GM19397 (cell line): ENCODE measurements around the gene HAUS1.

Source experiments
- ATAC-seq: cut with Tn5 transposase; IDR thresholded peaks from one replicate; pipeline ENCODE4 v1.9.1; 2021; ENCODE audit warnings: mild to moderate bottlenecking, moderate library complexity; ENCODE audit not compliant: unreplicated experiment

HAUS1 gene

DNA sequence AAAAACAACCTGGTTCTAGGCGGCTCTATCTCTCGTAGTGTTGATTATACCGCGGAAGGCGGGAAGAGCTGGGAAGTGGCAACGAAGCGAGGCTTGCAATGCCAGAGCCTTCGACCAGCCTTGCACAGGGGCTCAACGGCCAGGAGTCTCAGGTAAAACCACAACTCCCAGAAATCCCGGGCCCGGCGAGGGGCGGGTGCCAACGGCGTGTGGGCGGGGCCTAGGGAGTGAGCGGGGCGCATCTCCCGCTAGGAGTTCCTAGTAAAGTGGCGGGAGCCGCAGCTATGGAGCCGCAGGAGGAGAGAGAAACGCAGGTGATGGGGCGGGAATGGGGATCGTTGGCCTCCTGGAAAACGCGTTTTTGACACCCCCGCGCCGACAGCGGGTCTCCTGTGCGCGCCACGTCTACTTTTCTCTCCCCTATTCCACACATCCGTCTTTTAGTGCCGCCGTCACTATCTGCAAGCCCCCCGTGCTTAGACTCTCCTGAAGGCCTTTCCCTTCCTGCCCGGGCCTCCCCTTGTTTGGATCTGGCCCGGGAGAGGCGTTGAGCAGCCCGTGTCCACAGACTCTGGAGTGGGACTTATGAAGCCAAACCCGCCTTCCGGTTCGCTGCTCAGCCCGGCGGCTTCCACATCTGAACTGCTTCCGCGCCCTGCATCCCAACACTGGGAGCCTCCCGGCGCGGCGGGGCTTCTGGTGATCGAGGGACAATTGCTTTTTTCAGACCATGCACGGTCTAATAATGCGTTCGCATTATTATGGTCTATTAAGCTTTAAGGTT lies at the start of gene HAUS1:
TSS of gene HAUS1 (plus strand) at position 258 of the 784 bp plus-strand sequence. CDS start at position 285, 27 bp downstream.
- peak; percentile 94 for ATAC-seq

DNA sequence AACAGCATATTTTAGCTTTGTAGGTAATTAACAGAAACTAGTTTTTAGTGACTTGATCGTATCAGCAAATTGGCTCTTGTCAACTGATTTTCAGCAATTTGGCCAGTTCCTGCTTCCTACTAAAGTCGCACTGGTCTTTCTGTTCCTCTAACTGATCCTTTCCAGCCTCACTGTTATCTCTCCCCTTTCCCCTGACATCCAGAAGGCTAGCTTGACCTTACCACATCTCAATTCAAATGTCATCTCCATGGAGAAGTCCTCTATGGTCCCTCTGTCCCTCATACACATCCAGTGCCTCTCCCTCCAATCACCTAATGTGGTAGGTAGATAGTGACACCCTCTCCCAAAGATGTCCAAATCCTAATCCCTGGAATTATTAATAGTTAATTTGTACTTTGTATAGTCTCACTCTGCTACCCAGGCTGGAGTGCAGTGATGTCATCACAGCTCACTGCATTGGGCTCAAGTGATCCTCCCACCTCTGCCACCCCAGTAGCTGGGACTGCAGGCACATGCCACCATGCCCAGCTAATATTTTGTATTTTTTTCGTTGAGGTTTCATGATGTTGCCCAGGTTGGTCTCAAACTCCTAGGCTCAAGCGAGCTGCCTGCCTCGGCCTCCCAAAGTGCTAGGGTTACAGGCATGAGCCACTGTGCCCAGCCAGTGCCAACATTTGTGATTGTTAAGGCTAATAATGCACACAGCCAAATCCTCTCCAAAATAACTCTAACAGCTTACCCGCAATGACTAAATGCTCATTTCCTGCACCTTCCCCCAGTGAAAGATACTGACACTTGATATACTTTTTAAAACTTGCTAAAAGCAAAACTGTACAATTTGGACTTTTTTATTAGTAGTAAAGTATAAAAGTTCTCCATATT lies 49.0 kb upstream of the HAUS1 start:
- no peak for ATAC-seq

GRCh38 chr18:46055838-46056230 lies 48.4 kb upstream of the HAUS1 start:
- no peak for ATAC-seq

- no peak for ATAC-seq
Measured at GRCh38 chr18:46060359-46060841, 43.8 kb upstream of the HAUS1 start.

DNA sequence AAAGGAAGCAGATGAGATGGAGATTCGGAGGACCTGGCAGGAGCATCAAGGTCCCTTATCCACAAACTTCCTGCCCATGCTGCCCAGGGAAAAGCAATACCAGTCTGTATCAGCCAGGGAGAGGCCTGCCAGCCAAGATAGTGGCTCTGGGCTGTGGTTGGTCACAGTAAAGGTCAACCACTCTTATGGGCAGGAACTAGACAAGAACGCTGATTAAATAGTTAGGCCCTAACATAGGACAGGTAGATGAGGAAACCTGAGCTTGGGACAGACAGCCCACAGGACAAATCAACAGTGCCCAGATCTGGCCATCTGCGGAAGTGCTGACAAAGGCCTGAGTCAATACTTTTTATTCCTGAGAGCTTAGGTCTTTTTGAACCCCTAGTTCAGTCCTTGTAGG lies 42.8 kb upstream of the HAUS1 start:
- ATAC-seq: no peak

DNA sequence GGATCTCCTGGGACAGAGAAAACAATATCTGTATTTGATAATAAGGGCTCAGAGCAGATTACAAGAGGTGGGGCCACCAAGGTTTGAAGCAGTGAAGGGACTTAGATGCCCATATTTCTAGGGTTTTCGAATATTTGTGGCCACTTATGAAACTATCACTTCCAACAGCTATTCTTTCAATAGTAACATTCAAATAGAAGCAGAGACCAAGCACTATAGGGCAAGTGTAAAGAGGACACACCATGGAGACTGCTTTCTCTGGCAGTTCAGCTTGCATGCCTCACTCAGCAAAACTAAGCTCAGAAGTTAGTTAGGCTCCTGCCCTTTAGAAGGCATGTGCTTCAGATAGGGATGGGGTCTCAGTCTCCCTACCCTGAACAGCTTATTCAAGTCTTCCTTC lies 42.4 kb upstream of the HAUS1 start:
- ATAC-seq: no peak

GRCh38 chr18:46062781-46063180 lies 41.4 kb upstream of the HAUS1 start:
- no peak for ATAC-seq

GRCh38 chr18:46067438-46068007 lies 36.7 kb upstream of the HAUS1 start:
- ATAC-seq: no peak

DNA sequence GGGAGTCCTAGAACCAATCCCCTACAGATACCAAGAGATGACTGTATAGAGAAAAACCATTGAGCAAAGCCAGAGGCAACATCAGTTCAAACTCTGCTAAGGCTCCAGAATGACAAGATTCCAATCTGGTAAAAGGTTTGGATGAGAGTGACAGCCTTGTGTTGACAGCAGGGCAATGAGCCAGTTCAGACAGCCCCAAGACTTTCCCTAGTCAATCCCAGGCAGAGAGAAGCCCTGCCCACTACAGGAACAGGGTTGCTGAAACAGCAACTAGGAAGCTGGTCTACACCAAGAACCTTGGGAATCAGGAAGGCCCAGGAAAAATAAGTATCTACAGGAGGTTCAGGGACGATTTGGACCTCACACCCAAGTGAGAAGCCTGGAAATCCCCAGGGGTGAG lies 35.4 kb upstream of the HAUS1 start:
- ATAC-seq: no peak

- no peak for ATAC-seq
Measured at GRCh38 chr18:46069524-46069923, 34.7 kb upstream of the HAUS1 start.

GRCh38 chr18:46070232-46070631 lies 34.0 kb upstream of the HAUS1 start:
- no peak for ATAC-seq

GRCh38 chr18:46070815-46071652 lies 33.2 kb upstream of the HAUS1 start:
- ATAC-seq: peak; percentile 8

- ATAC-seq: peak; percentile 62
Measured at GRCh38 chr18:46071653-46072375, 32.4 kb upstream of the HAUS1 start, which contains the start of gene PSTPIP2. TSS of gene PSTPIP2 (minus strand) at chr18:46072260. CDS start at chr18:46072188, 72 bp downstream.

- no peak for ATAC-seq
Measured at GRCh38 chr18:46072376-46072867, 31.8 kb upstream of the HAUS1 start.

DNA sequence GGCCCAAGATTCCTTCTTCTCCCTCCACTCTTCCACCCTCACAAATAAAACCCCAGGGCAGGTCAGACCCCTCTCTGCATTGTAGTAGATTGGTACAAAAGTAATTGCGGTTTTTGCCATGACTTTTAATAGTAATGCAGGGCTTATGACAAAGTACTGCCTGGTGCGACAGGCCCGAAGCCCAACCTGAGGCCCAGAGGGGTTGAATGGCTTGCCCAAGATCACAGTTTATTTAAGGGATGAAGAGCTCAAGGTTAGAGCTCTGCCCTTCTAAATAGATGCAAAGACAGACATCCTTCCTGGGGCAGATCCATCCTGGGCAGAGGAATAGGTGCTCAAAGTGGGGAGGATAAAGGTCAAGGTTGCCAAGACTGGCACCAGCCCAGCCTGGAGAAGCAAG lies 31.2 kb upstream of the HAUS1 start:
- no peak for ATAC-seq

DNA sequence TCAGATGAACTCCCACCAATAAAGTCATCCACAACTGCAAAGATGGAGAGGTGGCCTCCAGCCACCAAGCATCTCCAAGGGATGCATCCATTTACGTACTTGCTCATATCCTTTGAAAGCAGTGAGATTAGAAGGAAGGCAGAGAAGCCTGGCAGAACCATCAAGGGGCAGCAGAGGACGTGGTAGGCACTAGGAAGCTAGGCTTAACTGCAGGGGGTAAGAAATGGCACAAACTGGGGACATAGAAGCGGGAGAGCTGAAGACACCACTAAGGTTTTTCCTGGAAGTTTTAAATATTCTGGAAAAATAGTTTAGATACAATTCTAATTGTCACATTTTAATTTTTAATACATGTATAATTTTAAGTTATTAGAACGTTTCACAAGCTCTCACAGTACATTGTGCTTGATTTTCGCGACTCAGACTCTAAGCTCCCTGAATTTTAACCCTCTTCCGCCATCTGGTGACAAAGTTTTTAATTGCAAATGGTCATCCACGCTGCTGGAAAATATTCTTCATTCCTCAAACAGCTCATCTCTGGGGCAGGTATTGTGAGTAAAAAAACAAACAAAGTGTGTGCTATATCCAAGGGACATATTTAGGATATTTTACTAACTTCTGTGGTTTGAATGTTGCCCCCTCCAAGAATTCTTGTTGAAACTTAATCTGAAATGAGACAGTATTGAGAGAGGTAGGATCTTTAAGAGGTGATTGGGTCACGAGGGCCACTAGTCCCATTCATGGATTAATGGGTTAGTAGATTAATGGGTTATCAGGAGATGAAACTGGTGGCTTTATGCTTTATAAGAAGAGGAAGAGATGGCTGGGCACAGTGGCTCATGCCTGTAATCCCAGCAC lies 30.5 kb upstream of the HAUS1 start:
- no peak for ATAC-seq

DNA sequence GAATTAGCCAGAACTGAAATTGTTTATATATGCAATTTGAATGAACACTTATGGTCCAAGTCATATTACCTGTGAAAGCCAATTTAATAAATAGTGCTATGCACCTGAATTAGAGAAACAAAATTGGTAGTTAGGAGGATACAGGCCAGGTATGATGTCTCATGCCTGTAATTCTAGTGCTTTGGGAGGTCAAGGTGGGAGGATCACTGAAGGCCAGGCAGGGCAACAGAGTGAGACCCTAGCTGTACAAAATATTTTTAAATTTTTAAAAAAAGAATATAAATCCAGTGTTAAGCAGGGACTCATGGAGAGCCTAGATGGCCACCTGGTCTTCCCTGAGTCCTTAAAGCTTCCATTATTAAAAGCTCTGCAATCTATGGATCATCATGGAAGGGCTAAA lies 24.8 kb upstream of the HAUS1 start:
- no peak for ATAC-seq

DNA sequence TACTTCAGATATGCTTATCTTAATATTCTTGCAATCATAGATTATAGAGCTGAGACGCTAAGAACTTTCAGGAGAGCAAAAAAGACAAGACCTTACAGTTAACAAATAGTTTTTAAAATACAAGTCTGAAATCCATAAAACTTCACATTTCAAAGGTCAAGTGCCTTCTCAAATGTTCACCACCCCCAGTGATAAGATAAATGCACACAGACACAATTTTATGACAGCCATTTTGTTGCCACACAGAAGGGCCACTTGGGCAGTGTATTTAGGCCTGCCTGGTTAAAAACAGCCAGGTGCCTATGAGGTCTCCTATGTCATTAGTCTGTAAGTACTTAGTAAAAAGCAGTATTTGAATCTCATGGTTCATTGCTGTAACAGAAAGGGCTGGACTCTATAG lies 24.0 kb upstream of the HAUS1 start:
- ATAC-seq: no peak

DNA sequence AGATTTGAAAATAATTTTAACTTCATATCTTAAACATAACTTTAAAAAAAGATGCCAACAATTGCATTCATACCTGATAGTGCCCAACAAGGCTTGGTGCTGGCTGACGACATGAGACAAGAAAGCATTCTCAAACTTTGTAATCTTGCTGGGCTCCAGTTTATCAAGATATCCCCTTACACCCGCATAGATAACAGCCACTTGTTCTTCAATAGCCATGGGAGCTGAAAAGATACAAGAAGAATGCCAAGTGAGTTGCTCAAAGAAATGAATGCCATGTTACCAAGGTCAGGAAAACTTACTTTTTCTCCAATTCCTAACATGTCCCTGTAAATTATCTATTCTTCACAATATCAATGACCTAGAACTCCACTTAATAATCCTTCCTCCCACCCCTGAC lies 19.8 kb upstream of the HAUS1 start:
- no peak for ATAC-seq
